ENCODE results near the gene ARNT2.

The ARNT2 gene

GRCh38 chr15:80411788-80412288, 7.7 kb downstream of the ARNT2 start:
- DNase-seq (ENCODE audit: low read depth, low spot score) = no peak

DNA sequence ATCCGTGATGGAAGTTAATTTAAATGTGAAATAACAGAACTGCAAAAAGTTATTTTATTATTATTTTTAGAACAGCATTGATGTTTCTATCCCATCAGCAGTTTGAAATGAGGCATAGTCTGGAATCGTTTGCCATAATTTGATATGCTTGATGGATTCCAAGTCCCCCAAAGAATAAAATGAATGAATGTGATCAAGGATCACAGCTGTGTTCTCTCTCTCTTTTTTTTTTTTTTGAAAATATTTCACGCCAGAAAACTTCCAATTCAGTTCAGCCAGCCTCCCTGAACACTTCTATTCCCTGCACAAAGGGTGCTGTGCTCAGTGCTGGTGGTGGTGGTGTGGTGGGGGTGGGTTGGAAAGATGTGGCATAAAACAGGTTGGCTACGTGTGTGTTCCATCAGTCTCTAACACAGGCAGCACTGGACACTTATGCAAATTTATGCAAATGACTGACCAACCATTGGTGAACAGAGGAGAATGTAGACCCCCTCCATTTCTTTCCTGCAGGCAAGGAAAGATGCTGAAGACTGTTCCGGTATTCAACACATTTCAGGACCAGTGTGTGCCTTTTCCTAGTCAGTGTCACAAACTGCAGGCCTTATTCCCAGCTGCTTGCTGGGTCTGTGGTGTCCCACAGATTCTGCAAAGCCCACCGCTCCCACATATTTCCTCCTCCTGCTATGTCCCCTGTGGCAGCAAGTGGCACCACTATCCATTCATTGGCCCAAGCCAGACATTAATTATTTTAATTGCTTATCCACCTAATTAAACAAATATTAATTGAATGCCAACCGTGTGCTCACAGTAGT, 10.6 kb downstream of the ARNT2 start:
- no peak for DNase-seq (ENCODE audit: low read depth, low spot score)

DNA sequence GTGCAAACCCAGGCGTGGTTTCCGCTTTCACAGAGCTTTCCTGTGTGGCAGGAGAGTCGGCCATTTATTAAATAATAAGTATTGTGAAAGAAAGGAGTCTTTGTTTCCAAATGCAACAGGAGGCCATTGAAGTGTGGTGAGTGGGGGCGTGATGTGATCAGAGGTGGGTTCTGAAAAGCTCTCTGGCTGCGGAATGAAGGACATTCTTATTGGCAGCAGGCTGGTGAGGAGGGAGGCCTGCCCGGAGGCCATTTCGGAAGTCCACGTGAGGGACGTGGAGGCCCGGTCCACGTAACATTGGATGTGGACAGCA, 11.1 kb downstream of the ARNT2 start:
- DNase-seq (ENCODE audit: low read depth, low spot score) = no peak

- no peak for DNase-seq (ENCODE audit: low read depth, low spot score)
Observed at GRCh38 chr15:80416702-80417101, 12.5 kb downstream of the ARNT2 start.

DNA sequence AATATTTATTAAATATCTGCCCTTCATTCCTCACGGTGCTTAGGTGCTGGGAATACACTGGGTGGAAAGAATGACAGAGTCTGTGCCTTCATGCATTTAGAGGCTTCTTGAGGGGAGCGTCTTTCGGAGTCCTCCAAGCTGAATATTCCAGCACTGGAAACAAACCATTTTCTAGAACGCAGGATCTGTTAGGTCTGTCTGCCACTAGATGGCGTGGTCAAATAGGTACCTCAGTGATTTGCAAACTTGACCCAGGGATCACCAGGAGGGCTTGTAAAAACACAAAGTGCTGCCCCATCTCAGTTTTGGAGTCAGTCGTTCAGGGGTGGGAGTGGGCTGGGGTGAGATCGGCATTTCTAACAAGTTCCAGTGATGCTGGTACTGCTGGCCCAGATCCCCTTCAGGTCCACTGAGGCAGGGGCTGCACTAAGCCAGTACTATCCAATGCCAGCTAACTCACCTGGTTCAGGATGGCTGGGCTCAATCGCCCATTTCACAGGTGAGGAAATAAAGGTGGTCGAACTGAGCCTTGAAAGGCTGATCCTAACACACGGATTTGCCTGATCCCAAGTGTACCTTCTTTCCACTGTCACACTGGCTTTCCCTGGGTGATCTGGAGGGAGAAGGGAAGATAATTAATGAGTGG, 14.8 kb downstream of the ARNT2 start:
- DNase-seq (ENCODE audit: low read depth, low spot score) = no peak

GRCh38 chr15:80419546-80419945, 15.4 kb downstream of the ARNT2 start:
- DNase-seq (ENCODE audit: low read depth, low spot score) = no peak

DNA sequence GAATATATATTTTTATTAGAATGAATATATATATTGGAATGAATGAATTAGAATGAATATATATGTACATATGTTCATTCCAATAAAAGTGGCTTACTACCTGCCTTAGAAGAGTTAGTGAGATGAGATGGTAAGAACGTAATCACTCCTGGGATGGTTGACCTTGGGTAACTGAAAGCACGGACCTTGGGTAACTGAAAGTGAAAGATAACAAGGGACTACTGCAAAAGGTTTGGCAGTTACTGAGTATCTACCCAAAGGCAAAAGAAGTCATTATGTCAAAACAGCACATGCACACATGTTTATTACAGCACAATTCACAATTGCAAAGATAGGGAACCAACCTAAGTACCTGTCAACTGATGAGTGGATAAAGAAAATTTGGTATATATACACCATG, 16.5 kb downstream of the ARNT2 start:
- DNase-seq (ENCODE audit: low read depth, low spot score) = no peak

DNA sequence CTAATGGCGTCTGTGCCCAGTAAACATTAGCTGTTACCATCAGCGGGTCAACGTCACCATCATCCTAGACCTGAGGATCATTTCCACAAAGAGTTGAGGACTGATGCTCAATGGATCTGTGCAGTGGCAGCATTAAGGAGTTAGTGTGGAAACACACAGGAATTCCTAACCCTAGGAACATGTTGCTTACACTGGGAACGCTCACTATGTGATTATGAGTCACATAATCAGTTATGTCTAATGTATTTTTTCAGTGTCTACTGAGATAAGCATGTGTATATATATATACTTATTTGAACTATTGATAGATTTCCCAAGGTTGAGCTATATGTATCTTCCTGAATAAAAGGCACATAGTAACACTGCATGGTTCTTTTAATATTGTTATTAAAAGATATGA, 19.0 kb downstream of the ARNT2 start:
- DNase-seq (ENCODE audit: low read depth, low spot score) = no peak

GRCh38 chr15:80424381-80424780, 20.2 kb downstream of the ARNT2 start:
- DNase-seq (ENCODE audit: low read depth, low spot score) = no peak

DNA sequence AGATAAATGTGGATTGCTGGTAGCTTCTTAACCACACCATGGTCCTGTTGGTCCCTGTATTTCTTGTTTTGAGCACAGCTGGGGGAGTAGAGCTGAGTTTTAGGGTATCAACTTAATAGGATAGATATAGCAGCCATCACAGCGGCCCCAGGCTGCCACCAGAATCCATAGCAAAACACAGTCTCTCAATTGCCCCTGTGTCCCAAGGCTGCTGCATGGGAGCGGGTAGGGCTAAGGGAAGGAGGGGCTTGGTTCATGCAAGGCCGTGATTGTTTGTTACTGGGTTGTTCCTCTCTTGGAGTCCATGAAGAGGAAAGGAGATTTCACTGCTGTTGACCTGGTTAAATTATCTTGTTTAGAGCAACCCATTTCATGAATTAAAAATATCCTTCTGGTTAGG, 22.1 kb downstream of the ARNT2 start:
- no peak for DNase-seq (ENCODE audit: low read depth, low spot score)

DNA sequence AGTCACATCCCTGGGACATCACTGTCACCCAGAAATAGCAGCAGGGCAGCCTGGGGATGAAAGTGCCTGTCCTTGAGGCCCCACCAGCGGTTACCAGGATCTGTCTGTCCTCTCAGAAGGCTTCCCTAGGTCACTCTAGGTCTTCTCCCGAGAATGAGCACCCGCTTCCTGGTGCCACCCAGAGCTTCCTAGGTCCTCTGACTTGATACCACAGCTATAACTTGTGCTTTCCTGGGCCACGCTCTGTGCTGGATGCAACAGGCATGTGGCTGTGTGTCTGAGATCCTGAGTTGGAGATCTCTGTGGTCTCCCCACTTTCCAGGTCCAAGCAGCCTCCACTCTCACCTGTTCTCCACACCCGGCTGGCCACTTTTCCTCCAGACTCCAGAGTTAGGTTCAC, 25.8 kb downstream of the ARNT2 start:
- DNase-seq (ENCODE audit: low read depth, low spot score) = no peak

GRCh38 chr15:80431635-80432344, 27.6 kb downstream of the ARNT2 start:
- DNase-seq (ENCODE audit: low read depth, low spot score) = no peak

DNA sequence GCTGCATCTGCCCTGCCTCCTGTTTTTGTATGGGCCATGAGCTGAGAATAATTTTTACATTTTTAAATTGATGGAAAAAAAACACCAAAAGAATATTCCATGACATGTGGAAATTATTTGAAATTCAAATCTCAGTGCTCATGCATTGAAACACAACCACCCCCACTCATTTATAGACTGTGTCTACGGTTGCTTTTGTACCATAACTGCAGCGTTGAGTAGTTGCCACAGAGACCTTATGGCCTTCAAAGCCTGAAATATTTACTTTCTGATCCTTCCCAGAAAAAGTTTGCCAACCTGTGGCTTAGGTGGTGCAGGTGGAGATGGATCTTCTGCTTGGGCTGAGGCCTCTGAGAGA, 28.1 kb downstream of the ARNT2 start:
- DNase-seq (ENCODE audit: low read depth, low spot score) = no peak

DNA sequence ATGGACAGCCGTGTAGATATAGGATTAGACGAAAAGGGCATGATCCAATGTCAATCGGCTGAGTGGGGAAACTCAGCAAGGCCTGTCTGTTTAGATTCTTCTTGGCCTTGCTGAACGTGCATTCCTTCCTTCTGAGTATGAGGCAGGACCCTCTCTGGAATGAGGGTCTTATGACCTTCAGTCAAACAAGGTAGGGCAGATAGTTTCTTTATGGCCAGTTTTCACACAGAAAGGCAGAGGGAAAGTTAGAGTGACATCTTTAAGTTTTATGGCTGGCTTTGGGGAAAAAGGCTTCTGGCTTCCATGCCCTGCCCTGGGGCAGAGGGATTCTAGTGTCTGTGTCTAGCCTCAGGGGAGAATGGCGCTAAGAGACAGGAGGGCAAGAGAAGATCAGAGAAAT, 29.7 kb downstream of the ARNT2 start:
- DNase-seq (ENCODE audit: low read depth, low spot score) = no peak

DNA sequence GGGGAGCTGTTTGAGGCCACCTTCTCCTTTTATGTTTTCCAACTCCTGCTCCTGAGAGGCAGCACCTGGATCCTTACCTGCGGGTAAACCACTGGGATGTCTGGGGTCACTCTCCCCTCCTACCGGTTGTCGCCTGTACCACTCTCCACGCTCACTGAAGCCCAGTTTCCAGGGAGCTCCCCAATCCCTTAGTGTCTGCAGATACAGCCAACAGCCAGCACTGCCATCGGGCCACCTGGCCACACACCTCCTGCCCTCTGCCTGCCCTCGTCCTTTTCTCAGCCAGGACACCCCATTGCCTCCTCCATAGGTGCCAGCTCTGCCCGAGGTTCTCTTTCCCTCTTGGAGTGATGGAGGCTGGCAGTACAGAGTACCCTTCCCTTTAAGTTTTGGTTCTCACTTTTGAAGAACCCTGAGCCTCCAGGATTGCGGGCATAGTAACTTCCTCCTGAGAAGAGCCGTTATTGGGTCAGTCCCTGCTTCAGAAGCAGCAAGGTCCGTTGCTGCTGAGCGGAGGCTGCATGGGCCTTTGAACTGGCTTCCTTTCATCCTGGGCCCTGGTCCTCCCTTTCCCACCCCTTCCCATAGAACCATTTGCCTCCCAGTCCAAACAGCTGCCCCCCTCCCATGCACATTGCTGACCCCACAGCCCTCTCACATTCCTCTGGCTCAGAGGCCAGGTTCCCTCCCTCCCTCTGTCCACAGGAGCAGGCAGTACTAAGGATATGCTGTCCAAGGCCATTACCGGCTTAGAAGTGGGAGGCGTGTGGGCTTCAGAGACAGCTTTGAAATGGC, 30.9 kb downstream of the ARNT2 start:
- DNase-seq (ENCODE audit: low read depth, low spot score) = no peak

- DNase-seq (ENCODE audit: low read depth, low spot score) = no peak
Observed at GRCh38 chr15:80436511-80437307, 32.5 kb downstream of the ARNT2 start.

- DNase-seq (ENCODE audit: low read depth, low spot score) = no peak
Observed at GRCh38 chr15:80437334-80437891, 33.2 kb downstream of the ARNT2 start.

DNA sequence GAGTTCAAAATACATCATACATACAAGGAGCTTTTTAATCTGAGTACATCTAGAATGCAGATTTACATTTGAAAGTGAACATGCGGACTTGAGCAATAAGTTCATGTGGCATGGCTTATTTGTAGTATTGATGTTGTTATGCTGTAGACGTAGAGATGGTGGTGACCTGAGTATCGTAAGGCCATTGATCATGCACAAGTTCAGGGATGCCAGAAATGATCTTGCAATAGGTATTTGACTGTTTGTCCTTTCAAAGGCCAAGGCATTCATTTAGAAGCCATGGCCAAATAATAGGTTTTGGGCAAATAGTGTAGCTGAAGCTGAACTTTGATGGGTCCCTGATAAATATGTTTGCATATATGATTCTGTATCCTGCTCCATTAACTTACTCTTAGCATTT, 35.0 kb downstream of the ARNT2 start:
- no peak for DNase-seq (ENCODE audit: low read depth, low spot score)

DNA sequence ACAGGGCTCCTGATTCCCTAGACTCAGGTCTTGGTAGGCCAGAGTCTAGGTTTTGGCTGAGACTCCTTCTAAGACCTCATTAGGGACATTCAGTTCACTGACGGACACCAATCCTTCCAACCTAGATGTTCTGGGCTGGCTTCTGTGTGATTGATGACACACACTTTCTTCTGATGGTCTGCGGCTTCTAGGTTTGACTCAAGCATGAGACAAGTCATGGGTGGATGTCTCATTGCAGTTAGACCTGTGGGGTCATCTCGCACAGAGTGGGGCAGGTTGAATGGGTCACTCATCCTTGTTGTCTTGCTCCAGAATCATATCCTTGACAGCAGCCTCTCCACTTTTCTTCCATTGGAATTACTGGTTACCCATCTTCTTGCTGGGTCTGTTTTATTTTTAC, 35.8 kb downstream of the ARNT2 start:
- no peak for DNase-seq (ENCODE audit: low read depth, low spot score)

DNA sequence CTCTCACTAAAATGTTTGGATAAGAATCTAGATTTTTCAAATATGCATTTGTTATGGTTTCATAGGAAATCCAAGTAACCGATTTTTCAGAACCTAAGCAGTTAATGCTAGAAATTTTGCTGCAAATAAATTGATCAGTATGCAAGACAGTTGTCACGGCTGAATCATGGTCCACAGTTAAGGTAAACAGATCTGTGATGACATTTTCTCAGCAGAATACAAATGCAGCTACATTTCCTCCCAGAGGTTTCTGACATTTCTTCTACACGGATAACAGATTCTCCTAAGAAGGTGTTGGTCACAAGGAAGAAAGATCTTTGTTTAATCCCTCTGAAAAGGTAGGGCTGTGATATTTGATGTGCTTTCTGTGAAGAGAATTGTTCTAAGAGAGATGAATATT, 36.9 kb downstream of the ARNT2 start:
- DNase-seq (ENCODE audit: low read depth, low spot score) = no peak

DNA sequence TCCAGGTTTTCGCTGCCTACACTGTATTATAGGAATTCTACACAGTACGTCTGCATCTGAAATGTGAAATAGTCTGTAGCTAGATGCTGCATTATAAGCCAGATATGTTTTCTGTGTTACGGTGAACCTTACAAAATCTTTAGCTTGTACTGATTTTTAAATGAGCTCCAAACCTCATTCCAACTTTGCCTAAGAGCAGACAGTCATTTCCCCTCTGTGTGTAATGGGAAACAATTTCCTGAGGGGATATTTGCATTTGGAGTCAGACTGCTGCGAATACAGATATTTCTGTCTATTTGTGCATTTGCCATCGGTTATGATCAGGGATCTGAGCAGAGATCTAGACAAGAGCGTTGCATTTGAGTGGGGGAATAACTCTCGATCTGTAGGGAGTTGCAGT, 37.5 kb downstream of the ARNT2 start:
- DNase-seq (ENCODE audit: low read depth, low spot score) = no peak
